A549 (cell line): ENCODE results near the gene NEDD8. TPM values are rescaled to one million over a fixed set of nuclear protein-coding genes. Genes with fewer than 3 reads are reported as not detected.

Source experiments
- ATAC-seq, 2 experiments: fragments of 200-7000 bp in 1 of 2; fragments of >200 bp in 1 of 2; cut with Nextera tagmentation in 1 of 2; cut with Tn5 transposase in 1 of 2; 3 replicates each; pipeline versions ENCODE4 v1.8.0 to v1.9.1; 2018 to 2020; ENCODE audit warnings: mild to moderate bottlenecking in 1 of 2, moderate library complexity in 1 of 2
- CTCF ChIA-PET: fragments of 300-600 bp; sonication (Branson Sonifier 250); formaldehyde crosslinking; extraction: SDS; loops from one replicate; lab custom pipeline; 2021; ENCODE audit warnings: antibody characterized with exemption, inconsistent platforms; lab: Yijun Ruan, JAX
- POLR2A ChIA-PET: fragments of 350-600 bp; formaldehyde crosslinking; extraction: SDS; loops from one replicate; lab custom pipeline; 2021; ENCODE audit warnings: antibody characterized with exemption, inconsistent platforms; lab: Yijun Ruan, JAX
- DNase-seq, 2 experiments: peaks; one replicate each; pipeline versions ENCODE4 v3.0.0 to v3.0.0-alpha.2; 2011 to 2016; ENCODE audit warnings: low read depth in 1 of 2, low spot score in 1 of 2
- FAIRE-seq: peaks from 2 replicates; lab custom pipeline; 2011; peaks lifted over from hg19 to GRCh38; lab: Jason Lieb, UNC
- H3K27ac ChIP-seq, 2 experiments: fragments of >200 bp; sonication (Bioruptor Twin); formaldehyde crosslinking; 3 replicates each; pipeline ENCODE4 v1.5.1; 2016 to 2017
- H3K4me1 ChIP-seq: fragments of >200 bp; sonication (Bioruptor Twin); formaldehyde crosslinking; 3 replicates; pipeline ENCODE4 v1.6.1; 2016
- H3K4me2 ChIP-seq: fragments of >200 bp; sonication (Bioruptor Twin); formaldehyde crosslinking; 3 replicates; pipeline ENCODE4 v1.6.1; 2016
- H3K4me3 ChIP-seq: fragments of >200 bp; sonication (Bioruptor Twin); formaldehyde crosslinking; 3 replicates; pipeline ENCODE4 v1.5.1; 2016
- H3K9me3 ChIP-seq: fragments of >200 bp; sonication (Bioruptor Twin); formaldehyde crosslinking; 3 replicates; pipeline ENCODE4 v1.6.1; 2016
- BHLHE40 ChIP-seq: IDR thresholded peaks from 2 replicates; pipeline ENCODE4 v1.6.1; 2012; ENCODE audit warnings: low read depth, low read length, inconsistent platforms
- CBX2 ChIP-seq: fragments of 200-600 bp; sonication (generic); IDR thresholded peaks from 2 replicates; pipeline ENCODE4 v1.6.1; 2016; ENCODE audit warnings: low read depth, mild to moderate bottlenecking, borderline replicate concordance
- EHF ChIP-seq: fragments of 250-450 bp; sonication (Bioruptor Pico); IDR thresholded peaks from 2 replicates; pipeline ENCODE4 v1.5.0; 2020; ENCODE audit warnings: mild to moderate bottlenecking
- EHMT2 ChIP-seq: fragments of 200-600 bp; sonication (generic); IDR thresholded peaks from 2 replicates; pipeline ENCODE4 v1.6.1; 2016; ENCODE audit warnings: antibody characterized with exemption, low read depth, mild to moderate bottlenecking, moderate library complexity
- ESRRA ChIP-seq: fragments of 150-350 bp; IDR thresholded peaks from 2 replicates; pipeline ENCODE4 v1.6.1; 2014; ENCODE audit warnings: mild to moderate bottlenecking, low read length, borderline replicate concordance
- HOXA7 ChIP-seq: fragments of 250-450 bp; sonication (Bioruptor Pico); IDR thresholded peaks from 2 replicates; pipeline ENCODE4 v1.5.0; 2020; ENCODE audit warnings: mild to moderate bottlenecking, moderate library complexity
- KDM1A ChIP-seq: fragments of 200-600 bp; sonication (generic); IDR thresholded peaks from 2 replicates; pipeline ENCODE4 v1.6.1; 2016; ENCODE audit warnings: low read depth, mild to moderate bottlenecking
- KDM5A ChIP-seq: fragments of 200-600 bp; sonication (generic); IDR thresholded peaks from 2 replicates; pipeline ENCODE4 v1.6.1; 2016; ENCODE audit warnings: antibody characterized with exemption, mild to moderate bottlenecking
- NPAS2 ChIP-seq: fragments of 250-450 bp; sonication (Bioruptor Pico); IDR thresholded peaks from 2 replicates; pipeline ENCODE4 v1.8.0; 2022; ENCODE audit warnings: mild to moderate bottlenecking, moderate library complexity, borderline replicate concordance
- NR3C1 ChIP-seq: fragments of >200 bp; sonication (Bioruptor Twin); formaldehyde crosslinking; IDR thresholded peaks from 3 replicates; pipeline ENCODE4 v1.6.1; 2017
- PBX3 ChIP-seq: IDR thresholded peaks from 2 replicates; pipeline ENCODE4 v1.6.1; 2012
- PHF8 ChIP-seq: fragments of 200-600 bp; sonication (generic); IDR thresholded peaks from 2 replicates; pipeline ENCODE4 v1.6.1; 2016; ENCODE audit warnings: low read depth, mild to moderate bottlenecking, antibody characterized with exemption, moderate library complexity, borderline replicate concordance
- RARB ChIP-seq: fragments of 250-450 bp; sonication (Bioruptor Pico); IDR thresholded peaks from 2 replicates; pipeline ENCODE4 v1.8.0; 2021; ENCODE audit warnings: mild to moderate bottlenecking, moderate library complexity
- RNF2 ChIP-seq: fragments of 200-600 bp; sonication (generic); IDR thresholded peaks from 2 replicates; pipeline ENCODE4 v1.6.1; 2016; ENCODE audit warnings: low read depth, mild to moderate bottlenecking, antibody characterized with exemption, moderate library complexity, borderline replicate concordance
- SMC3 ChIP-seq: fragments of >200 bp; sonication (Bioruptor Twin); formaldehyde crosslinking; IDR thresholded peaks from 3 replicates; pipeline ENCODE4 v1.6.1; 2018; ENCODE audit warnings: inconsistent platforms
- TP53 ChIP-seq: fragments of 250-450 bp; sonication (Bioruptor Pico); IDR thresholded peaks from 2 replicates; pipeline ENCODE4 v1.5.0; 2021; ENCODE audit warnings: mild to moderate bottlenecking, moderate library complexity
- ZC3H11A ChIP-seq: fragments of 450-650 bp; IDR thresholded peaks from 2 replicates; pipeline ENCODE4 v1.6.1; 2014; ENCODE audit warnings: antibody characterized with exemption, mild to moderate bottlenecking
- ZSCAN20 ChIP-seq: fragments of 250-450 bp; sonication (Bioruptor Pico); IDR thresholded peaks from 2 replicates; pipeline ENCODE4 v1.8.0; 2022; ENCODE audit warnings: mild to moderate bottlenecking, moderate library complexity
- WGBS: methylation state at CpG from one replicate; pipeline ENCODE4 v1.1.6; 2017; ENCODE audit errors: missing lambda C conversion rate; 5-methylcytosine and 5-hydroxymethylcytosine counted together
- polyA plus RNA-seq, 4 experiments: library from polyadenylated mRNA; depleted of rRNA in 3 of 4; stranded (reverse); fragments of >200 nt; fragmentation: RNase III in 1 of 4; extraction: RNeasy Plus Mini Kit Qiagen cat#74134 plus additional on column Dnase treatment in 1 of 4; gene quantifications; 2 replicates in 3 of 4; 3 replicates in 1 of 4; pipeline ENCODE4 v1.2.3, GENCODE V29; 2011 to 2017
- TF ChIP-seq, protein P1 (sequence below): fragments of >200 bp; sonication (Bioruptor Twin); formaldehyde crosslinking; IDR thresholded peaks from 3 replicates; pipeline ENCODE4 v1.6.1; 2016

NEDD8 gene
- polyA plus RNA-seq, 2 of the 4 experiments (the other 2 are of a cell fraction) = 433 to 589 TPM

- TF ChIP-seq NR3C1 (no peak), ESRRA (no peak), ZSCAN20 (CRISPR knock-in tag) (no peak)
- TF ChIP-seq, all 56 proteins: peak for 0
These were observed 6.4 kb upstream of the NEDD8 start (continued) for GRCh38 chr14:24238527-24239037.

DNA sequence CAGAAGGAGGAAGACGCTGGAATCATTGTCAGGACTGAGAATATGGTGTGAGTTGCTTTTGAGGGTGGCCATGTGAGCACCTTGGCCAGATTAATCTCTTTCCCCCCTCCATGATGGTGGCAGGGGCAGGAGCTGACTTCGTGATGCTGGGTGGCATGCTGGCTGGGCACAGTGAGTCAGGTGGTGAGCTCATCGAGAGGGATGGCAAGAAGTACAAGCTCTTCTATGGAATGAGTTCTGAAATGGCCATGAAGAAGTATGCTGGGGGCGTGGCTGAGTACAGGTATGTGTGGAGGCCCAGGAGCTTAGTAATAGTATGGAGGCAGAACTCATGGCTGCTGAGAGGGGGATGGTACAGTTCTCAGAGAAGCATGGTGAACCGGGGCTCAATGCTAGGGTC is 6.0 kb upstream of the NEDD8 start:
- ATAC-seq (no peak), DNase-seq (no peak), FAIRE-seq (no peak)
- peaks cover 16% of the 10 kb centered on the region for H3K4me1 ChIP-seq
- no peak overlapping the region for H3K4me2 ChIP-seq
- ChIA-PET POLR2A (interaction anchor here (1.5 kb wide), 2 partner anchors 33 to 61 kb away, joined by 4 read pairs; partner anchors contain the start of genes DHRS1, NOP9 and RABGGTA), CTCF (interaction anchor here (1.1 to 21.7 kb wide), 6 partner anchors 22 to 193 kb away, joined by 3 to 601 read pairs (median 6); partner anchors contain the start of genes CIDEB, DHRS1, LTB4R and LTB4R2)
- 87% methylated on average over 5 of the region's 5 CpGs for WGBS
- no peak for TF ChIP-seq CBX2
- no peak for TF ChIP-seq TP53 (CRISPR knock-in tag)
- TF ChIP-seq RARB (CRISPR knock-in tag) = no peak
- no peak for TF ChIP-seq KDM1A
- TF ChIP-seq NR3C1 = no peak
- TF ChIP-seq NPAS2 (CRISPR knock-in tag) = no peak
- TF ChIP-seq BHLHE40 = no peak
- H3K9me3 ChIP-seq = no peaks in the 10 kb centered on the region
- no peak overlapping the region for H3K4me3 ChIP-seq
- H3K27ac ChIP-seq = no peak overlapping the region

- ChIA-PET POLR2A (interaction anchor here (1.5 kb wide), 2 partner anchors 34 to 62 kb away, joined by 4 read pairs; partner anchors contain the start of genes DHRS1, NOP9 and RABGGTA), CTCF (interaction anchor here (0.8 to 21.7 kb wide), 7 partner anchors 21 to 194 kb away, joined by 3 to 601 read pairs (median 5); partner anchors contain the start of genes CIDEB, DHRS1, LTB4R and LTB4R2)
- Histone ChIP-seq H3K4me3 (no peak overlapping the region), H3K9me3 (no peaks in the 10 kb centered on the region), H3K4me2 (no peak overlapping the region), H3K4me1 (peaks cover 15% of the 10 kb centered on the region), H3K27ac (no peak overlapping the region)
- DNase-seq (no peak), ATAC-seq (no peak), FAIRE-seq (no peak)
- no peak for TF ChIP-seq EHMT2
- TF ChIP-seq KDM5A = no peak
- no peak for TF ChIP-seq PHF8
- no peak for TF ChIP-seq RNF2
- TF ChIP-seq, protein P1, sequence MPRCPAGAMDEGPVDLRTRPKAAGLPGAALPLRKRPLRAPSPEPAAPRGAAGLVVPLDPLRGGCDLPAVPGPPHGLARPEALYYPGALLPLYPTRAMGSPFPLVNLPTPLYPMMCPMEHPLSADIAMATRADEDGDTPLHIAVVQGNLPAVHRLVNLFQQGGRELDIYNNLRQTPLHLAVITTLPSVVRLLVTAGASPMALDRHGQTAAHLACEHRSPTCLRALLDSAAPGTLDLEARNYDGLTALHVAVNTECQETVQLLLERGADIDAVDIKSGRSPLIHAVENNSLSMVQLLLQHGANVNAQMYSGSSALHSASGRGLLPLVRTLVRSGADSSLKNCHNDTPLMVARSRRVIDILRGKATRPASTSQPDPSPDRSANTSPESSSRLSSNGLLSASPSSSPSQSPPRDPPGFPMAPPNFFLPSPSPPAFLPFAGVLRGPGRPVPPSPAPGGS = no peak
- TF ChIP-seq EHF = no peak
- no peak for TF ChIP-seq HOXA7 (CRISPR knock-in tag)
- TF ChIP-seq NPAS2 (CRISPR knock-in tag) = no peak
- TF ChIP-seq SMC3 = no peak
- TF ChIP-seq TP53 (CRISPR knock-in tag) = no peak
- no peak for TF ChIP-seq PBX3
- TF ChIP-seq ZC3H11A = no peak
- WGBS = 100% methylated on average over 2 of the region's 2 CpGs
These were observed 5.3 kb upstream of the NEDD8 start for GRCh38 chr14:24237463-24237955.
